NCI-H82 treated with DMSO at 0.1 percent for 48 hours (cell line): ENCODE measurements around the gene HHAT.
A peak's percentile ranks its signal among the peaks of the same experiment; 100 is the strongest.

Experiments used
- DNase-seq: peaks from one replicate; lab custom pipeline; 2025; ENCODE audit not compliant: unreplicated experiment; lab: John Stamatoyannopoulos, UW

Gene HHAT

DNA sequence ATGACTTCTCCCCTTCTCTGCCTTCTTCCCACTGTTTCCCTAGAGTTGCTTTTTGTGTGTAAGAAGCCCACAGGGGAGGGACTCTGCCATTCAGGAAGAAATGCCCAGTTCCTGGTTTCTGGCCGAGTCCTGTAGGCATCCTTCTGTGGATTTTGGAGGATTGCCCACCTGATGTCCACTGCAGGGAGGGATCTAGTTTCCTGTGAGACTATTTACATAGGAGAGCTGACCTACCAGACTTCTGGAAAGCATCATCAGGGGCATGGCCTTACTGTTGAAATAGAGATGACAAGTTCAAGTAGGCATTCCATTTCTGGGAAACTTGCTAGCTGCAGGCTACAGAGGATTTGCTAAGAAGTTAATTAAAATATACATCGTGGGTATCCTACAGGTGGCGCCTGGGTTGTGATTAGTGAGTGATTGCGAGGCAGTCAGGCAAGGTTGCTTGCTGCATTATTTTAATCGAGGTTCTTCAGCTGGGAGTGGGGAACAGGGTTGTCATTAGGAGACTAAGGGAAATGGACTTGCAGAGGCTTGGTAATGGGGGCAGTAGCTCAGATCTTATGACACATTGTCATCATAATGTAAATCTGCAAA lies 148.7 kb downstream of the HHAT start:
- peak; percentile 19 for DNase-seq

- no peak for DNase-seq
These were observed 150.1 kb downstream of the HHAT start for GRCh38 chr1:210478820-210479219.

DNA sequence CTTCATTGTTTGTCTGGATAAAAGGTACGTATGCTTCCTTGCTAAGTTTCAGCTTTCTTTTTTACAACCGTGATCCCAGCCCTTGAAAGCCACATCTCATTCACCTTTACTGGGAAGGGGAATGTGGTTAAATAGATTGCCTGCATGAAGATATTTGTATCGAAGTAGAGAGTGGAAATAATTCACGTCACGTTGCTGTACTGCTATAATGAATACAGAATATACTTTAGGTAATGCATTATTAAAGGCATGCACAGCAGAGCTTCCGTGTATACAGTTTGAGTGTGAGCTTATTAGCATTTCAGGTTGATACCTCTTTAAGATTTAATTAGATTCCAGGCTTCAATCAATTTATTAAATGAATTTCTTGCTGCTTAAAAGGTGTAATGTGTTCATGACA lies 153.8 kb downstream of the HHAT start:
- DNase-seq, result no peak

- DNase-seq, result no peak
These were observed 154.4 kb downstream of the HHAT start for GRCh38 chr1:210482945-210483617.

GRCh38 chr1:210483821-210484220 lies 155.1 kb downstream of the HHAT start:
- no peak for DNase-seq

GRCh38 chr1:210487021-210487420 lies 158.3 kb downstream of the HHAT start:
- no peak for DNase-seq

DNA sequence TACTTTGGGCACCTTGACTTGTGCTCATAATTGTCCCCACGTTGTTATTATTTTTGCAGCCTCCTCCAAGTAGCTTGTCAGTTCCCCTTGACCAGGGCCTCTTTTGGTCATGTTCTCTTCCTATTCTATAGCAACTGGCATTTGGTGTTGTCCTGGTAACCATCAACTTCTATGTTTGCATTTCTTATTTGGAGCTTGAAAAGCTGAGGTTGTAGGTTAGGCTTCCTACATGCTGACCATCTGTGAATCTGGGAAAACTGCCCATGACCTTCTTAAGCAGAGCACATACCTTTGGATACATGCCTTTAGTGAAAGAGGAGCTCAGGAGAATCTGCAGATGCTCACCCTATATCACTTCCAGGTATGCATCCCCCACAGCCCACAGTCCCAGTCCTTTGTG lies 160.8 kb downstream of the HHAT start:
- DNase-seq, result peak; percentile 64

DNA sequence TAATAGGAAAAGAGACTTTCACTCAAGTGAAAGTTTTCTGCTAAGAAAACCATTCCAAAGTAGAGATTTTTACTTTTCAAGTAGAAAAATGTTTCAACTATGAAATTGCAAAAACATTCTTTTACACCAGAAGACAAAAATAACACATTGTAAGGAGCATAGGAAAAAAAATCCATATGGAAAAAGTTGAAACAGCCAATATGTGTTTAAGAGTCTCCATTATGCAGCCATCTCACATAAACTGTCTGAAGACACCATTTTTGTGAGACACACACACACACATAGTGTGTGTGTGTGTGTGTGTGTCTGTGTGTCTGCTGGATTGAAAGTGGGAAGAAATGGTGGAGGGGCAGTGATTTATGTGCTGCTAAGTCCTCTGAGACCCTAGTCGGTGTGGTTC lies 162.1 kb downstream of the HHAT start:
- no peak for DNase-seq

- no peak for DNase-seq
These were observed 167.4 kb downstream of the HHAT start for GRCh38 chr1:210496063-210496462.

DNA sequence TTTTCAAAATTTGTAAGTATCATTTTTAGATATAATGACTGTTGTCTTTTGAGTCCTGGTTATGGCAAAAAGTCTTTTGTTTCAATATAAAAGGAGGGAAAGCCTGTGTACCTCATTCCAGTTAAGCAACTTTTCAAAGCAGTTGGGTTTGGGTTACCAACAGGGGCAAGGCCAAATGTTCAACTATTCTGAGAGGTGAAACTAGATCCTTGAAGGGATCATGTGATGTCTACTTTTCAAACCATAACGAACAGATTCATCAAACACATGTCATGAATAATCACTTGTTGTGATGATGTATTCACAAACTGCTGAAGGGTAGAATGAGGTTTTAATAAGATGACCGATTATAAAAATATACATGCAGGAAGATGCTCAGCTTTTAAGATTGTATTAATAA lies 171.3 kb downstream of the HHAT start:
- no peak for DNase-seq

DNA sequence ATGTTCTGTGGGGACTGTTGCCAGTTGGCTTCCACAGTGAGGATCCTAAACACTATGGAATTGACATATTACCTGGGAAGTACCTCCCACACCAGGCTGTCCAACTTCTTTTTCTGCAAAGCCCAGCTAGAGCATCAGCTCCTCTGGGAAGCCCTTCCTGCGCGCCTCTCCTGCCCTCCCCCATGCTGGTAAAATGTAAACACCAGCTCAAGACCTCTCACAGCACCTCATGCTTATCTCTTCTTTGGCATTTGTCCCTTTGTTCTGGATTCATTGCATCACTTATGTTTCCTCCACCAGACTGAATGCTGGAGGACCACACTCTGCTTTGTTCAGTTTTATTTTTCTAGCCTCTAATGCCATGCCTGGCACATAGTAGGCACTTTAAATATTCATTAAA lies 172.1 kb downstream of the HHAT start:
- DNase-seq, result no peak

DNA sequence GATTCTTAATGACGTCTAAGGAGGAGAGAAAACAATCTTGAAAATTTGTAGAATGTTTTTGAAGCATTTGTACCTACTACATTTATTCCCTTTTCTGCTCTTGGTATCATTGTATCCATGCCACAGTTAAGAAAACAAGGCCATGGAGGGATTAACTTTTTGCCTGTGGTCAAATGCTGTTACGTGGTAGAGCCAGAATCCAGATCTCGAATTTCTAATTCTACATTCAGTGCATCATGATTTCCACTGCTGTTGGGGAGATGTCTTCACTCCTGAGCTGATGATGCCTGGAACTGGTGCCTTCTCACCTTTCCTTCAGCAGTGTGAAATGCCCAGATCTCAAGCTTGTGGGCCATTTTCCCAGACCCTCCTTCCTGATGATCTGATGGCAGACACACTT lies 175.6 kb downstream of the HHAT start:
- DNase-seq, result no peak

GRCh38 chr1:210505601-210506496 lies 177.1 kb downstream of the HHAT start:
- no peak for DNase-seq

GRCh38 chr1:210506689-210507088 lies 178.0 kb downstream of the HHAT start:
- DNase-seq, result no peak

- peak; percentile 99 for DNase-seq
These were observed 187.5 kb downstream of the HHAT start for GRCh38 chr1:210516092-210516656.

DNA sequence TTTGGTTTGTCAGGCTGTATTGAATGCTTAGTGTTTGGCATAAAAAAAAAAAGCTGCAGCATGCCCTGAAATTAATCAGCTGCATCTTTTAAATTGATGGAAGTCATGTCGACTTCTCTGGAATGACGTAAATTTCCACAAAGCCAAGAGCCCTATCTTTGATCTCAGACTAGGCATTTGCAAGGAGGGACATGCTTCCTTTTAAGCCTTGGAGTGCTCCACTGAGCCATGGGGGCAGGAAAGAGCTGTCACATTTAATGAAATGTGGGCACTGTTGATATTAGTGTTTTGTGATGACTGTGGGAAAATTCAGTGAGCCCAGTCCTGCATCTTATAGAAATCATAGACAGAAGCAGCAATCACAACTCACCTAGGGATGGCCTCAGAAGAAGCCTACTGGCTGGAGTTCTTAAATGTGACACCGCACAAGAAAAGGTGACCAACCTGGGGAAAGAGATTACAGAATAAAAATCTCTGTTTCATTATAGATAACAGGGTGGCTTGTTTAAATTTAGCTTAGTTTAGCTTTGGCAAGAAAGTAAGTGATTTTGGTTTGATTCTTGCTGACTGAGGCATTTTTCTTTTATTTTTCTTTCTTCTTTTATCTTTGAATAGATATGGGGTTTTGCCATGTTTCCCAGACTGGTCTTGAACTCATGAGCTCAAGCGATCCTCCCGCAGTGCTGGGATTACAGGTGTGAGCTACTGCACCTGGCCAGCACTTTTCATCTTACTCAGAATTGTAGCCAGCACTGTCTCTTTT lies 188.2 kb downstream of the HHAT start:
- no peak for DNase-seq

GRCh38 chr1:210523830-210524229 lies 195.1 kb downstream of the HHAT start:
- no peak for DNase-seq

- DNase-seq, result no peak
These were observed 197.2 kb downstream of the HHAT start for GRCh38 chr1:210525716-210526454.

DNA sequence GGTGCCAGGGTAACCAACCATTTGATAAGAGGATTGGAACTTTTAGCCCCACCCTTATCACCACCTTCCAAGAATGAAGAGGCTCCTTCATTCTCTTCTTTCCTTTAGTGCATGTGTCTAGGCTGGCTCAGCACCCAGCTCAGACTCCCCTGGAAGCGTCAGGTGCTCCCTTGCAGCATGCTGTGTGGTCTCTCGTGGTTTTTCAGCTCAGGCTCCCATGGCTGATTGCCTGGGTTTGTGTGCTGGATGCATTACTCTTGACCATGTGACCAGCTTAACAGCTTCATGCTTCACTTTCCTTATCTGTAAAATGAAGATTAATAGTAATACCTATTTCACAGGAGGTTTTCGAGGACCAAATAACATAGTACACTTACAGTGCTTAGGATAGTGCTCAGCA lies 198.4 kb downstream of the HHAT start:
- no peak for DNase-seq

DNA sequence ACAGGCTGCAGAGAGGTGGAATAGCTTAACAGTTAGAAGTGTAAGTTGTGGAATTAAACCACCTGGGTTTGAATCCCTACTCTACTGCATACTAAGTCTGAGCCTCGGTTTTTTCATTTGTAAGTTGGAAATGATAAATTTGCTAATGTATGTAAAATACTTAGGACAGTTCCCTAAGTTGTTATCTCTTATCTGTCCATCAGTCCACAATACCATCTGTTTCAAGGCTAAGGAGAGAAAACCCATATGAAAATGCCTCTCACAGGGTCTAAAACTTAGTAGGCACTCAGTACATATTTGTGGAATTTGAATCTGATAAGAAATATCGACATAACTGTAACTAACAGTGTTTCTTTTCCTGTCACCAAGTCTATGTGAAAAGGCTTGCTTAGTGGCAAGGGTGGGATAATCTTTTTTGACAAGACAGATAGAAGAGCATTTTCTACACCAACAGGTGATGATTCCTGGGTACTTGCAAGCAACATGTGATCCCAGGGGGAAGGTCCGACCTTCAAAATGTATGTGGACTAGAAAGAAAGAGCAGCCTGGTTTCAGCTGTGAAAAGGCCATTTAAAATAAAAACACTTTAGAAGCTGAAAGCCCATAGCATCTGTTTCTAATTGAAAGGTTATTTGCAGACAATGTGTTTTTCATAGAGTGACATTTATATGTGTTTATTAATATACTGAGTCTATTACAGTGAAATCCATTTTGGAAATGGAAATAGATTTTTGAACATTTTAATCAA lies 202.9 kb downstream of the HHAT start:
- DNase-seq, result no peak
